GM18870 (cell line): Measurements from ENCODE around the gene SULT4A1.
A peak's percentile ranks its signal among the peaks of the same experiment; 100 is the strongest.
"Not testable (repeated sequence)": the region's sequence is repeated elsewhere in the genome, so short reads cannot be mapped to it uniquely, and the experiment has no call there.

Source experiments
- ATAC-seq: cut with Tn5 transposase; IDR thresholded peaks from one replicate; pipeline ENCODE4 v1.9.1; 2021; ENCODE audit warnings: moderate library complexity; ENCODE audit not compliant: unreplicated experiment

Gene SULT4A1

GRCh38 chr22:43887391-43887790 is 25.1 kb upstream of the SULT4A1 start:
- no peak for ATAC-seq

GRCh38 chr22:43886231-43886630 is 23.9 kb upstream of the SULT4A1 start:
- no peak for ATAC-seq

GRCh38 chr22:43885786-43886185 is 23.5 kb upstream of the SULT4A1 start:
- ATAC-seq: no peak

GRCh38 chr22:43885319-43885671 is 23.0 kb upstream of the SULT4A1 start:
- no peak for ATAC-seq

GRCh38 chr22:43884600-43885318 is 22.4 kb upstream of the SULT4A1 start:
- peak; percentile 75 for ATAC-seq

DNA sequence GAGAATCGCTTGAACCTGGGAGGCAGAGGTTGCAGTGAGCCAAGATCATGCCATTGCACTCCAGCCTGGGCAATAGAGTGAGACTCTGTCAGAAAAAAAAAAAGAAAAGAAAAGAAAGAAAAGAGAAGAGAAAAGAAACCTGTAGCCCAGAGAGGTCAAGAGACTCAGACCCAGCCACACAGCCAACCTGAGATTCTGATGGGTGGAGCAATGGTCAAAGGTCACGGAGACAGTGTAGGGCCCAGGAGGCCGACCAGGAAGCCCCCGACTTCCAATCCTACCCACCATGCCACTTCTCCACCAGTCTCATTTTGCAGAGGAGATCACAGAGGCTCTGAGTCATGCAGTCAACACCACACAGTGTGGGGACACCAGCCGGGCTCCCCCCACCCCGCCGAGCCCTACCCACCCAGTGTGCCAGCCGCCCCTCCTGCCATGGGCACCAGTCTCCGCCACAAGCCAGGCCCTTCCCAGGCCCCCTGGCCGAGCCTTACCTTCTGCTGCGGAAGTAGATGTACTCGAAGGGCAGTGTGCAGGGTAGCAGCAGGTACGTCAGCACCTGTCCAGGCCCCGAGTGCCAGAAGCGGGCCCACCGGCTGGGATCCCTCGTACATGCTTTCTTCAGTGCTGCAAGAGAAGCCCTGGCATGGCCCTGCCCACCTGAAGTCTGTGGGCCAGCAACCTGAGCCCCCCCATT is 21.6 kb upstream of the SULT4A1 start:
- ATAC-seq: no peak

DNA sequence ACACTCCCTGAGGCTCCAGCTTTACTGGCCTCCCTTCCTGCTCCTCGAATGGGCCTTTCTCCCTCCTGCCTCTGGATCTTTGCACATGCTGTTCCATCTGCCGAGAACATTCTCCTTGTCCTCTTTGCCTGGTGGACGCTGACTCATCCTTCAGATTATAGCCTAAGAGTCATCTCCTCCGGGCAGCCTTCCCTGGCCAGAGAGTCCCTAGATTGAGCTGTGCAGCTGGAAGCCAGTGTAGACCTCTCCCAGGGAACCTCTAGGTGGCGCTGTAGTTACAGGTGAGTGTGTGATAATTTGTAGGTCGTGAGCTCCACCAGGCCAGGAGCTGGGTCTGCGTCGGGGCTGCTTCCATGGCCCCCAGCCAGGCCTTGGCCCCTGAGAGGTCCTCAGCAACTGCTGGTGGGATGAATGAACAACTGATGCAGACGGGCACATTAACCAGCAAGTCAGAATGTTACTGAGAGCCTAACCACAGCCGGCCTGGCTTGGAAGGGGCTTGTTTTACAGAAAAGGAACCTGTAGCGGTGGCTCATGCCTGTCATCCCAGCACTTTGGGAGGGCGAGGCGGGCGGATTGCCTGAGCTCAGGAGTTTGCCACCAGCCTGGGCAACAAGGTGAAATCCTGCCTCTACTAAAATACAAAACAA is 20.8 kb upstream of the SULT4A1 start:
- ATAC-seq: no peak

DNA sequence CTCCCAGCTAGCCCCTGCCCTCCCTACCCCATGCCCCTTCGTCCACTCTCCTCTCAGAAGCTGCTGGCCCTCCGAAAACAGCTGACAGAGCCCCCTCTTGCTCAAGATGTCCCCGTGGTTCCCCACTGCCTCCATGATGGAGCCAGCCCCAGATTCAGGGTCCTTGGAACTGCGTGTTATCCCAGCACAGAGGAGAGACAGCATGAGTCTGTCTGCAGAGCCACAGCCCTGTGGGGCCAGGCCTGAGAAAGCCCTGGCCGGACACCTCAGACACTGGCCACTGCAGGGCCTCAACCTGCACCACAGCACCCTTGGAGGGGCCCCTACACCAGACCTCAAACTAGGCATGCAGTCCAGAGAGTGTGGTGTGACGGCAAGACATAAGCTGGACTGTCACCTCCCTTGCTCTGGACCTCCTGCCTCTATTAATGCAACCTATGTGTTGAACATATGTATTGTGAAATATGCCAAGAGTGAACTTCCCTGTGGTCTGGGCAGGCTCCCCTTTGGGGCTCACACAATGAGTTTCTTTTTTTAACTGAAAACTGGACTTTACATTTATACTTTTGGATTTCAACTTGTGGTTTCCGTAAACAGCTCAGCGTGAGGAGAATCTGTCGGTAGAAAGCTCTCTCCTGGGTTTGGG is 19.9 kb upstream of the SULT4A1 start:
- no peak for ATAC-seq

DNA sequence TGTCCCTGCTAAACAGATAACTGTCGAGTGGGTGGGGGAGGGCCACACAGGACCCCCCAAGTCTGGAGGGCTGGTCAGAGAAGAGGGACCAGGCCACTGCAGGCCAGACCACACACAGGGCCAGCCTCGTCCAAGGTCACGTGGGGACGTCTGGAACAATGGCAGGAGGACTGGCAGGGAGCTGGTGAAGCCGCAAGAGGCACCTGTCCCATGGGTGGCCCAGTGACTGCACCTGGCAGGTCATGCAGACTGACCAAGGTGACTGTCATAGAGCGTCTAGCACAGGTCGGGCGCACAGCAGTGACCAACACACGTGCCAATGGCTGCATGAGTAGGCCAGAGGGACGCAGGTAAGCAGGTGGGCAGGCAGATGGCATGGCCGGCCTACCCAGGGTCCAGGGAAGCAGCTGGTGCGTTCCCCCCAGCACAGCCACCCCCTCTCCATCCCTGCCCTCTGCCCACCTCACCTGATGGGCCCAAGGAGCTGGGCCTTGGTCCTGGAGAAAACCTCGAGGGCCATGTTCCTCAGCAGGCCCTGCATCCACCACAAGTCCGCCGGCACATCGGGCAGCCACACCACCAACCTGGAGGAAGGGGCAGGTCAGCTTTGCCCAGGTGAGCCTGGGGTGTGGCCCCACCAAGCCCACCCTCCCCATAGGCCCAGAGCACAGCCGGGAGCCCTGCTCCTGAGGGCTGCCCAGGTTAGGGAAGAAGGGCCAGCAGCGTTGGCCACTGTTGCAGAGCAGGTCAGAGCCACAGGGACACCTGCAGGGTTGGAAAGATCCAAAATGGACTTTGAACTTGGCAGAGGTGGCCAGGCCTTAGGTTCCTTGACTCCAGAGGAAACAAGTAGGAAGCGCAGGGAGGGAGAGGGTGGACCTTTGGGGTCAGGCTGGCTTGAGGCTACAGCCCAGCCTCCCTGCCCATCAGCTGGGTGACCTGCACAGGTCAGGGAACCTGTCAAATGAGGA is 19.1 kb upstream of the SULT4A1 start:
- ATAC-seq: no peak

GRCh38 chr22:43880541-43880991 is 18.3 kb upstream of the SULT4A1 start:
- no peak for ATAC-seq

GRCh38 chr22:43879901-43880540 is 17.7 kb upstream of the SULT4A1 start:
- no peak for ATAC-seq

DNA sequence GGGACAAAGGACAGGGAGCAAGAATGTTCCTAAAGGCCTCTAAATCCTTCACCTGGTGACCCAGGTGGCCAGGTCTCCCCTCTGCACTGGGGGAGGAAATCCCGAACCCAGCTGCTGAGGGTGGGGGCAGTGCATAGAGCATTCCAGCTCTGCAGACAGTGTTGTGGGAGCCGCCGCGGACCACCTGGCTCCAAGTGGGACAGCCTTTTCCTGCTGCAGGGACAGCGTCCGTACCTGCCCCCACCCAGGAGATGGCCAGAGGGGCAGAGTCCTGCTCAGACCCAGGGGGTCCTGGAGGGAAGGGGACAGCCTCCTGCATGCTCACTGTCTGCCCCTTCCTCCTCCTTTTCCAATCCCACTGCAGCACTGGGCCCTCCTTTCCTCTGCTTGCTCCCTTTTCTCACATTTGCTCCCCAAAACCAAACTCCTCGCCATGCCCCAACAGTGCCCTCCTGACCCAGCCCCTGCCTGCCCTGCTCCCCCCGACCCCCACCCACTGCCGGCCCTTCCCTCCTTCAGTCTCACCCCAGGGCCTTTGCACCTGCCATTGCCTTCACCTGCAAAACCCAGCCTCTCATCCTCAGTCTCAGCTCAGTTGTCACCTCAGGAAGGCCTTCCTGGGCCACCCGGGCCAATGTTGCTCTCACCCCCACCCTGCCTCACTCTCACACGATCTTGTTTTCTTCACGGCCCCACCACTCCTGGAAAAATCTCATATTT is 16.7 kb upstream of the SULT4A1 start:
- ATAC-seq: no peak

- no peak for ATAC-seq
These were observed 15.9 kb upstream of the SULT4A1 start for GRCh38 chr22:43878079-43878795.

DNA sequence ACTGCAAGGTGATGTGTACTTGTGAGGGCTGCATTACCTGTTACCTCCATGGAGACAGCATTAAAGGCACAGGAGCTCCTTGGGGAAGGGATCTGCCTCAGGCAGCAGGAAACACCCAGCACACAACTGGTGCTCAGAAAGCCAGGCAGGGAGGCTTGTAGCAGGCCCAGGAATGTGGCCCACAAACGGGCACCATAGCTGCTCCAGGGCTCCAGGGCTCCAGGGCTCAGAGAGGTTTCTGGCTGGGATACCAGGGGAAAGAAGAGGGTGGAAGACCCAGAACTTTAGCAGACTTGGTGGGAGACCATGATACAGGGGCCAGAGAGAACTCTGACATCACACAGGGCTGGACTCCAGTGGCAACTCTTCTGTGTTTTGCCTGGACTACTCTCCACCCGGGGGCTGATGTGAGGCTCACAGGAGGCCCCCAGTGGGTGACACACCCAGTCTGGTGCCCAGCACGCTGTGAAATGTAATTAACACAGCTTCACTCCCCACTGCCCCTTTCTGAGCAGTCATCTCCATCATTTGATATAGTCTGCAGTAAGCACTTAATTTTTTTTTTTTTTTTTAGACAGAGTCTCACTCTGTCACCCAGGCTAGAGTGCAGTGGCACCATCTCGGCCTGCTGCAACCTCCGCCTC is 14.7 kb upstream of the SULT4A1 start:
- ATAC-seq: no peak

GRCh38 chr22:43869799-43870198 is 7.5 kb upstream of the SULT4A1 start:
- ATAC-seq: no peak

- not testable (repeated sequence) for ATAC-seq
These were observed 6.7 kb upstream of the SULT4A1 start for GRCh38 chr22:43869001-43869400.

DNA sequence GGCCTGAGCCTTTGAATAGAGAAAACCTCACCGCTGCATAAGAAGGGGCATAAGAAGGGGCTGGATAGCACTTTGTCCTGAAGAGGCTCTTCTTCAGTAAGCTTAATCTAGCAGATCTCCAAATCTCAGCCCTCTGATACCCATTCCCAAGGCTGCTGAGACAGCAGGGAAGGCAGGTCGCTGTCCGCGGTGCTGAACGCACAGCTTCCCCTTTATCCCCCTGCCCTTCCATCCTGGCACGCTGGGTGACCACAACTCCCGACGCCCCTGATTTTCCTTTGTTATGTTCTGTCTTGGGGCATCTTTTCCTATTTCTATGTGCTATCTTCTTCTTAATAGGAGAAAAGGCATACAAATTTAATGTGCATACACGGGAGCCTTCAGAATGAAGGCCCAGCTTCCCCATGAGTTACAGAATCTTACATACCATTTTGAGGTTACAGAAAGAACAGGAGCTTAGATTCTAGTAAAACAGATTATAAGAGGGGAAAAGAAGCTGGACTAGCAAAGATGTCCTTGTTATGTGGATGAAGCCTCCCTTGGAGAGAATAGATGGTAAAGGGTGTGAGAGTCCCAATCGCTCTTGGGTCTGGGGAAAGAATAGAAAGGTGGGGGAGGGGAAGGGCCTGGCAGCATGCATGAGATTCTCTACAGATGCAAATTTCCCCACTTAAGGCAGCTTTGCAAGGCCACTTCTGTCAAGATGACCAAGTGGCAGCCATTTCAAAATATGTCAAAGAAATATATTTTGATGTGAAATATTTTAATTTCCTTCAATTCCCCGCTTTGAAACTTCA is 5.7 kb upstream of the SULT4A1 start:
- ATAC-seq: no peak

DNA sequence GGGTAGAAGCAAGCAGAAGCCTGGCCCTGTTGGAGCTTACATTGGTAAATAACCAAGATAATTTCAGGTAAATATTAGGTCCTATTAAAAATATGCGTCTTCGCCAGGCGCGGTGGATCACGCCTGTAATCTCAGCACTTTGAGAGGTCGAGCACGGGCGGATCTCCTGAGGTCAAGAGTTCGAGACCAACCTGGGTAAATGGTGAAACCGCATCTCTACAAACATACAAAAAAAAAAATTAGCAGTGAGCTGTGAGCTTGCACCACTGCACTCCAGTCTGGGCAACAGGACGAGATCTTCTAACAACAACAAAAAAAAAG is 529 bp upstream of the SULT4A1 start:
- no peak for ATAC-seq
